NT2/D1 (cell line): Measurements from ENCODE around the gene KLF15.

Source experiments
- SUZ12 ChIP-seq: IDR thresholded peaks from 2 replicates; pipeline ENCODE4 v1.6.1; 2011; ENCODE audit not compliant: insufficient read length, insufficient read depth; ENCODE audit errors: extremely low read depth
- YY1 ChIP-seq: IDR thresholded peaks from 2 replicates; pipeline ENCODE4 v1.6.1; 2011; ENCODE audit not compliant: insufficient read length, insufficient read depth
- ZNF274 ChIP-seq: IDR thresholded peaks from 2 replicates; pipeline ENCODE4 v1.6.1; 2011; ENCODE audit warnings: mild to moderate bottlenecking, low read depth, low read length

DNA sequence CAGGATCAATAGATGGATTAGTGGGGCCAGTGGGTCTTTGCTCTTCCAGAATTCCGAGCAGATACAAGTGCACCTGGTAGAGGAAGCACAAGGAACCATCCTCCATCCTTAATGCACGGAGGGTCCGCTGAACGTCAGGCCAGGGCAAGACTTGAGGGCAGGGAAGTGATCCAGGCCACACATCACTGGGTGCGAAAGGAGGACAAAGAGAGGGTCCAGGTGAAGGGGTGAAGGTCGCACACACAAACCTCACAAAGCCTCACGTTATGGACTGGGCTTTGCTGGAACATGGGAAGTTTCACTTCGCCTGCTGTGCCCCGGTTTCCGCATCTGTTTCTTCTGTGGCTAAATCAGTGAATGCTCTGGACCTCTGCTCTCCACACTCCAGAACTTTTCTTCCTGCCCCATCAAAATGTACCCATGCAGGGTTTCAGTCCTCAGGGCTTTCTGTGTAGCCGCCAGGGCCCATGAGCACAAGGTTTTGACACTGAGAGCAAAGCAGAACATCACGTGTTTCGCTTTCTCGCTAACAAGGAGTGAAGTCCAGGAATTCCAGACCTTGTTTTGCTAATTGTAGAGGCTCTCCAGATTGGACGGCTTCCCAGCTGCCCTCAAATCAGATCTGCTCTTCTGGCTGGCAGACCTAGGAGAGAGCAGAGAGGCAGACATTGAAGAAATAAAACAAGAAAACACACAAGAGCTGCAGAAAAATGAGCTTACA lies 56.3 kb downstream of the KLF15 start:
- TF ChIP-seq ZNF274 (no peak), YY1 (no peak), SUZ12 (no peak)
